ENCODE results near the gene ZNF202.

- TF ChIP-seq CTCF (IDR thresholded peaks at IDR 0.05; ENCODE audit: low read length) (no peak), EZH2 (optimal IDR thresholded peaks at IDR 0.05; ENCODE audit: low read depth, low read length) (no peak), EZH2phosphoT487 (IDR thresholded peaks at IDR 0.05; ENCODE audit: low read length) (no peak)
These were observed 13.9 kb upstream of the ZNF202 start for GRCh38 chr11:123755344-123755743.

All from MM.1S (cell line).